Measurements from ENCODE around the gene LIN37.

- TF ChIP-seq BACH2 (CRISPR knock-in tag; IDR thresholded peaks at IDR 0.05; ENCODE audit: borderline replicate concordance) (no peak), CSDC2 (CRISPR knock-in tag; IDR thresholded peaks at IDR 0.05) (no peak), GLIS3 (CRISPR knock-in tag; IDR thresholded peaks at IDR 0.05) (no peak), PPARA (CRISPR knock-in tag; IDR thresholded peaks at IDR 0.05; ENCODE audit: borderline replicate concordance) (no peak), ISL1 (CRISPR knock-in tag; IDR thresholded peaks at IDR 0.05) (no peak), ARNTL (CRISPR knock-in tag; IDR thresholded peaks at IDR 0.05; ENCODE audit: borderline replicate concordance, low read depth) (no peak)
- TF ChIP-seq, protein P1, sequence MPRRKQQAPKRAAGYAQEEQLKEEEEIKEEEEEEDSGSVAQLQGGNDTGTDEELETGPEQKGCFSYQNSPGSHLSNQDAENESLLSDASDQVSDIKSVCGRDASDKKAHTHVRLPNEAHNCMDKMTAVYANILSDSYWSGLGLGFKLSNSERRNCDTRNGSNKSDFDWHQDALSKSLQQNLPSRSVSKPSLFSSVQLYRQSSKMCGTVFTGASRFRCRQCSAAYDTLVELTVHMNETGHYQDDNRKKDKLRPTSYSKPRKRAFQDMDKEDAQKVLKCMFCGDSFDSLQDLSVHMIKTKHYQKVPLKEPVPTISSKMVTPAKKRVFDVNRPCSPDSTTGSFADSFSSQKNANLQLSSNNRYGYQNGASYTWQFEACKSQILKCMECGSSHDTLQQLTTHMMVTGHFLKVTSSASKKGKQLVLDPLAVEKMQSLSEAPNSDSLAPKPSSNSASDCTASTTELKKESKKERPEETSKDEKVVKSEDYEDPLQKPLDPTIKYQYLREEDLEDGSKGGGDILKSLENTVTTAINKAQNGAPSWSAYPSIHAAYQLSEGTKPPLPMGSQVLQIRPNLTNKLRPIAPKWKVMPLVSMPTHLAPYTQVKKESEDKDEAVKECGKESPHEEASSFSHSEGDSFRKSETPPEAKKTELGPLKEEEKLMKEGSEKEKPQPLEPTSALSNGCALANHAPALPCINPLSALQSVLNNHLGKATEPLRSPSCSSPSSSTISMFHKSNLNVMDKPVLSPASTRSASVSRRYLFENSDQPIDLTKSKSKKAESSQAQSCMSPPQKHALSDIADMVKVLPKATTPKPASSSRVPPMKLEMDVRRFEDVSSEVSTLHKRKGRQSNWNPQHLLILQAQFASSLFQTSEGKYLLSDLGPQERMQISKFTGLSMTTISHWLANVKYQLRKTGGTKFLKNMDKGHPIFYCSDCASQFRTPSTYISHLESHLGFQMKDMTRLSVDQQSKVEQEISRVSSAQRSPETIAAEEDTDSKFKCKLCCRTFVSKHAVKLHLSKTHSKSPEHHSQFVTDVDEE (CRISPR knock-in tag; IDR thresholded peaks at IDR 0.05), result no peak
- TF ChIP-seq, protein P2, sequence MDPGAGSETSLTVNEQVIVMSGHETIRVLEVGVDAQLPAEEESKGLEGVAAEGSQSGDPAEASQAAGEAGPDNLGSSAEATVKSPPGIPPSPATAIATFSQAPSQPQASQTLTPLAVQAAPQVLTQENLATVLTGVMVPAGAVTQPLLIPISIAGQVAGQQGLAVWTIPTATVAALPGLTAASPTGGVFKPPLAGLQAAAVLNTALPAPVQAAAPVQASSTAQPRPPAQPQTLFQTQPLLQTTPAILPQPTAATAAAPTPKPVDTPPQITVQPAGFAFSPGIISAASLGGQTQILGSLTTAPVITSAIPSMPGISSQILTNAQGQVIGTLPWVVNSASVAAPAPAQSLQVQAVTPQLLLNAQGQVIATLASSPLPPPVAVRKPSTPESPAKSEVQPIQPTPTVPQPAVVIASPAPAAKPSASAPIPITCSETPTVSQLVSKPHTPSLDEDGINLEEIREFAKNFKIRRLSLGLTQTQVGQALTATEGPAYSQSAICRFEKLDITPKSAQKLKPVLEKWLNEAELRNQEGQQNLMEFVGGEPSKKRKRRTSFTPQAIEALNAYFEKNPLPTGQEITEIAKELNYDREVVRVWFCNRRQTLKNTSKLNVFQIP (CRISPR knock-in tag; IDR thresholded peaks at IDR 0.05; ENCODE audit: borderline replicate concordance, low read depth), result no peak
- TF ChIP-seq, protein P3, sequence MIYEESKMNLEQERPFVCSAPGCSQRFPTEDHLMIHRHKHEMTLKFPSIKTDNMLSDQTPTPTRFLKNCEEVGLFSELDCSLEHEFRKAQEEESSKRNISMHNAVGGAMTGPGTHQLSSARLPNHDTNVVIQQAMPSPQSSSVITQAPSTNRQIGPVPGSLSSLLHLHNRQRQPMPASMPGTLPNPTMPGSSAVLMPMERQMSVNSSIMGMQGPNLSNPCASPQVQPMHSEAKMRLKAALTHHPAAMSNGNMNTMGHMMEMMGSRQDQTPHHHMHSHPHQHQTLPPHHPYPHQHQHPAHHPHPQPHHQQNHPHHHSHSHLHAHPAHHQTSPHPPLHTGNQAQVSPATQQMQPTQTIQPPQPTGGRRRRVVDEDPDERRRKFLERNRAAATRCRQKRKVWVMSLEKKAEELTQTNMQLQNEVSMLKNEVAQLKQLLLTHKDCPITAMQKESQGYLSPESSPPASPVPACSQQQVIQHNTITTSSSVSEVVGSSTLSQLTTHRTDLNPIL (CRISPR knock-in tag; IDR thresholded peaks at IDR 0.05; ENCODE audit: low read depth), result no peak
Observed at GRCh38 chr19:35721374-35721773, 27.0 kb upstream of the LIN37 start.
